Body of pancreas (tissue), 4 donors: ENCODE data around the gene PWWP2B.

Experiments used
- CTCF ChIP-seq, 7 experiments: fragments of 450-650 bp in 4 of 7; fragments of 200-600 bp in 3 of 7; sonication (generic) in 3 of 7; IDR thresholded peaks; one replicate each; pipeline ENCODE4 v1.5.1; 2016 to 2019; ENCODE audit warnings: antibody characterized with exemption in 7 of 7
- POLR2A ChIP-seq, 3 donors: fragments of 450-650 bp; IDR thresholded peaks; one replicate each; pipeline ENCODE4 v1.6.1; 2016; ENCODE audit warnings: antibody characterized with exemption in 3 of 3, mild to moderate bottlenecking in 2 of 3

- TF ChIP-seq CTCF (IDR thresholded peaks at IDR 0.05) (no peak), POLR2A (IDR thresholded peaks at IDR 0.05) (no peak)
These were observed 13.9 kb upstream of the PWWP2B start for GRCh38 chr10:132383101-132383500.
